Measurements from ENCODE around the gene SPOCK3. TPM values are rescaled to one million over a fixed set of nuclear protein-coding genes. Genes with fewer than 3 reads are reported as not detected.

SPOCK3 gene
- total RNA-seq, 1 experiment from 2014 or later = 0.24 TPM

- no peaks in the 10 kb centered on the region; the same call in 1 of the 2 replicates for H3K27me3 Mint-ChIP-seq (ENCODE audit: low read depth)
- no peak for DNase-seq (ENCODE audit: low spot score)
- CTCF ChIA-PET = no interaction called here
Measured at GRCh38 chr4:166957451-166957850, 276.8 kb downstream of the SPOCK3 start.

More at GRCh38 chr4:166957451-166957850, 276.8 kb downstream of the SPOCK3 start:
- Mint-ChIP-seq H3K9me3 (peaks cover 18% of the 10 kb centered on the region), H3K4me3 (no peak overlapping the region), H3K36me3 (peaks cover 12% of the 10 kb centered on the region; the same call in 1 of the 2 replicates), H3K27ac (no peak overlapping the region), H3K4me1 (no peaks in the 10 kb centered on the region)
- ATAC-seq = no peak
- no peak for TF ChIP-seq ZNF416 (CRISPR knock-in tag; IDR thresholded peaks at IDR 0.05)
- no peak for TF ChIP-seq ZNF232 (CRISPR knock-in tag; IDR thresholded peaks at IDR 0.05)
- no peak for TF ChIP-seq NFYB (CRISPR knock-in tag; conservative IDR thresholded peaks at IDR 0.05; ENCODE audit: low read depth)
- TF ChIP-seq ATF6 (CRISPR knock-in tag; IDR thresholded peaks at IDR 0.05) = no peak
- no peak for TF ChIP-seq ZNF219 (CRISPR knock-in tag; IDR thresholded peaks at IDR 0.05; ENCODE audit: borderline replicate concordance)
- no peak for TF ChIP-seq FOXK1 (CRISPR knock-in tag; IDR thresholded peaks at IDR 0.05)
- TF ChIP-seq PRDM15 (CRISPR knock-in tag; IDR thresholded peaks at IDR 0.05) = no peak
- TF ChIP-seq GRHL2 (CRISPR knock-in tag; IDR thresholded peaks at IDR 0.05; ENCODE audit: insufficient replicate concordance, severe bottlenecking) = no peak
- TF ChIP-seq ZNF423 (CRISPR knock-in tag; IDR thresholded peaks at IDR 0.05) = no peak
- no peak for TF ChIP-seq FOXP4 (CRISPR knock-in tag; IDR thresholded peaks at IDR 0.05)
- no peak for TF ChIP-seq ZNF263 (CRISPR knock-in tag; IDR thresholded peaks at IDR 0.05; ENCODE audit: low read depth)
- no peak for TF ChIP-seq PRRX2 (CRISPR knock-in tag; IDR thresholded peaks at IDR 0.05)
- TF ChIP-seq CREB1 (CRISPR knock-in tag; IDR thresholded peaks at IDR 0.05) = no peak
- no peak for TF ChIP-seq CTCF (IDR thresholded peaks at IDR 0.05)
- POLR2A ChIA-PET = no interaction called here

Measured in WTC11 (cell line).